ENCODE results near the gene GFOD1. TPM values are rescaled to one million over a fixed set of nuclear protein-coding genes. Genes with fewer than 3 reads are reported as not detected.

Gene GFOD1
- total and polyA plus RNA-seq, 8 donors: 5.7 to 19.6 (median 8.2) TPM

GRCh38 chr6:13319891-13320564 is 167.4 kb downstream of the GFOD1 start:
- intact Hi-C loops (cut with DNase I): loop anchor here in 1 of 2 donors (10.0 kb wide), 1 partner anchor 125 kb away; no protein-coding TSS in a partner anchor
- Histone ChIP-seq H3K27ac (no peak overlapping the region), H3K4me3 (no peak overlapping the region), H3K9me3 (no peaks in the 10 kb centered on the region), H3K36me3 (peaks cover 8 to 98% of the 10 kb centered on the region in 2 donors), H3K4me1 (no peaks in the 10 kb centered on the region), H3K27me3 (no peaks in the 10 kb centered on the region)
- TF ChIP-seq, protein P1, sequence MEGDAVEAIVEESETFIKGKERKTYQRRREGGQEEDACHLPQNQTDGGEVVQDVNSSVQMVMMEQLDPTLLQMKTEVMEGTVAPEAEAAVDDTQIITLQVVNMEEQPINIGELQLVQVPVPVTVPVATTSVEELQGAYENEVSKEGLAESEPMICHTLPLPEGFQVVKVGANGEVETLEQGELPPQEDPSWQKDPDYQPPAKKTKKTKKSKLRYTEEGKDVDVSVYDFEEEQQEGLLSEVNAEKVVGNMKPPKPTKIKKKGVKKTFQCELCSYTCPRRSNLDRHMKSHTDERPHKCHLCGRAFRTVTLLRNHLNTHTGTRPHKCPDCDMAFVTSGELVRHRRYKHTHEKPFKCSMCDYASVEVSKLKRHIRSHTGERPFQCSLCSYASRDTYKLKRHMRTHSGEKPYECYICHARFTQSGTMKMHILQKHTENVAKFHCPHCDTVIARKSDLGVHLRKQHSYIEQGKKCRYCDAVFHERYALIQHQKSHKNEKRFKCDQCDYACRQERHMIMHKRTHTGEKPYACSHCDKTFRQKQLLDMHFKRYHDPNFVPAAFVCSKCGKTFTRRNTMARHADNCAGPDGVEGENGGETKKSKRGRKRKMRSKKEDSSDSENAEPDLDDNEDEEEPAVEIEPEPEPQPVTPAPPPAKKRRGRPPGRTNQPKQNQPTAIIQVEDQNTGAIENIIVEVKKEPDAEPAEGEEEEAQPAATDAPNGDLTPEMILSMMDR (IDR thresholded peaks at IDR 0.05): no peak
- ATAC-seq: no peak
- no peak for DNase-seq

- TF ChIP-seq, protein P1 (IDR thresholded peaks at IDR 0.05): no peak
- Histone ChIP-seq H3K27ac (no peak overlapping the region), H3K4me1 (no peaks in the 10 kb centered on the region), H3K36me3 (peaks cover 8 to 97% of the 10 kb centered on the region in 2 donors), H3K27me3 (no peaks in the 10 kb centered on the region), H3K9me3 (no peaks in the 10 kb centered on the region), H3K4me3 (no peak overlapping the region)
- DNase-seq (no peak), ATAC-seq (no peak)
- intact Hi-C loops (cut with DNase I): no loop called here
These were observed 168.6 kb downstream of the GFOD1 start for GRCh38 chr6:13318821-13319220.

GRCh38 chr6:13315896-13316295 is 171.5 kb downstream of the GFOD1 start:
- intact Hi-C loops (cut with DNase I): no loop called here
- ATAC-seq (no peak), DNase-seq (no peak)
- Histone ChIP-seq H3K27ac (no peak overlapping the region), H3K9me3 (no peaks in the 10 kb centered on the region), H3K4me3 (no peak overlapping the region), H3K4me1 (no peaks in the 10 kb centered on the region), H3K36me3 (peaks cover 6 to 93% of the 10 kb centered on the region in 2 donors), H3K27me3 (no peaks in the 10 kb centered on the region)
- TF ChIP-seq, protein P1 (IDR thresholded peaks at IDR 0.05): no peak

DNA sequence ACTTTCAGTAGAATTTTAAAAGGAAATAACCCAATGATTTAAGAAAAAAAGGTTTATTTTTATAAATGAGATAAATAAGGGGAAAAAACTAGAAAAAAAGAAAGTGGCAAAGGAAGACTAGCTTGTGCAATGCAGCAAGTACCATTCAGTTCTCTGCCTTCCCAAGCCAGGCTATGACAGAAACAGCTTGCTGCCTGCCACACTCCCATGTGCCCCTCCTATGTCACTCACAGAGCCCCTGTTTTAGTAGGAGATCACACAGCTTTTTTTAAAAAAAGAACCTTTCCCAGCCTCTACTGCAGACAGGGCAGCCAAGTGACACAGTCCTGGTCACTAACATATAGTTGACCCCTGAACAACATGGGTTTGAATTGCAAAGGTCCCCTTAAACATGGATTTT is 172.6 kb downstream of the GFOD1 start:
- Histone ChIP-seq H3K27me3 (no peaks in the 10 kb centered on the region), H3K36me3 (peaks cover 2 to 83% of the 10 kb centered on the region in 2 donors), H3K4me3 (no peak overlapping the region), H3K4me1 (no peaks in the 10 kb centered on the region), H3K9me3 (no peaks in the 10 kb centered on the region), H3K27ac (no peak overlapping the region)
- no peak for DNase-seq
- ATAC-seq: no peak
- intact Hi-C loops (cut with DNase I): no loop called here
- TF ChIP-seq, protein P1 (IDR thresholded peaks at IDR 0.05): no peak

GRCh38 chr6:13311155-13311554 is 176.2 kb downstream of the GFOD1 start:
- H3K4me1 ChIP-seq: peaks cover 0 to 19% of the 10 kb centered on the region in 2 donors
- ATAC-seq: no peak
- no peaks in the 10 kb centered on the region for H3K9me3 ChIP-seq
- no peaks in the 10 kb centered on the region for H3K27me3 ChIP-seq
- H3K4me3 ChIP-seq: no peak overlapping the region
- H3K27ac ChIP-seq: no peak overlapping the region
- peaks cover 0 to 51% of the 10 kb centered on the region in 2 donors for H3K36me3 ChIP-seq
- intact Hi-C loops (cut with DNase I): no loop called here
- TF ChIP-seq, protein P1 (IDR thresholded peaks at IDR 0.05): no peak
- no peak for DNase-seq
